Kidney epithelial cell (primary cell): ENCODE data around the gene PNPLA6. TPM values are rescaled to one million over a fixed set of nuclear protein-coding genes. Genes with fewer than 3 reads are reported as not detected.

Experiments used
- DNase-seq: peaks from one replicate; pipeline ENCODE4 v3.0.0-alpha.2; 2010; ENCODE audit warnings: low read depth
- H3K27me3 ChIP-seq: 2 replicates; pipeline ENCODE4 v1.6.0; 2011; ENCODE audit warnings: low read length; ENCODE audit not compliant: control insufficient read depth, insufficient read depth
- H3K36me3 ChIP-seq: 2 replicates; pipeline ENCODE4 v1.5.1; 2011; ENCODE audit warnings: low read length; ENCODE audit not compliant: control insufficient read depth, insufficient read depth
- H3K4me3 ChIP-seq: 2 replicates; pipeline ENCODE4 v1.5.1; 2011; ENCODE audit warnings: low read depth, mild to moderate bottlenecking, control low read depth, low read length
- CTCF ChIP-seq: IDR thresholded peaks from 2 replicates; pipeline ENCODE4 v1.5.1; 2011; ENCODE audit warnings: mild to moderate bottlenecking, moderate library complexity, low read length, control low read depth, inconsistent platforms; ENCODE audit not compliant: insufficient read depth, poor library complexity, severe bottlenecking
- total RNA-seq: library from RNA; depleted of rRNA; stranded (reverse); fragments of >200 nt; gene quantifications from 2 replicates; pipeline ENCODE4 v1.2.3, GENCODE V29; 2015

The PNPLA6 gene
- total RNA-seq, 1 donor from 2014 or later = 134 TPM

- Histone ChIP-seq H3K4me3 (no peak overlapping the region), H3K27me3 (peaks cover 3% of the 10 kb centered on the region), H3K36me3 (no peaks in the 10 kb centered on the region)
- no peak for TF ChIP-seq CTCF
- DNase-seq = no peak
Measured at GRCh38 chr19:7492558-7492957, 43.0 kb upstream of the PNPLA6 start.

- Histone ChIP-seq H3K27me3 (peaks cover 3% of the 10 kb centered on the region), H3K36me3 (no peaks in the 10 kb centered on the region), H3K4me3 (no peak overlapping the region)
- TF ChIP-seq CTCF = no peak
- DNase-seq = no peak
Measured at GRCh38 chr19:7494416-7495098, 41.0 kb upstream of the PNPLA6 start.

- peak; percentile 46 for TF ChIP-seq CTCF
- Histone ChIP-seq H3K36me3 (no peaks in the 10 kb centered on the region), H3K27me3 (peaks cover 17% of the 10 kb centered on the region), H3K4me3 (no peak overlapping the region)
- DNase-seq = no peak
Measured at GRCh38 chr19:7497292-7497691, 38.2 kb upstream of the PNPLA6 start.

GRCh38 chr19:7500811-7501450 lies 34.6 kb upstream of the PNPLA6 start:
- Histone ChIP-seq H3K36me3 (no peaks in the 10 kb centered on the region), H3K27me3 (peaks cover 23% of the 10 kb centered on the region), H3K4me3 (peak overlapping the region; percentile 29)
- no peak for DNase-seq
- no peak for TF ChIP-seq CTCF

- Histone ChIP-seq H3K36me3 (no peaks in the 10 kb centered on the region), H3K4me3 (no peak overlapping the region), H3K27me3 (peaks cover 23% of the 10 kb centered on the region)
- DNase-seq = no peak
- TF ChIP-seq CTCF = no peak
Measured at GRCh38 chr19:7502552-7502951, 33.0 kb upstream of the PNPLA6 start.
